PC-9 (cell line): Measurements from ENCODE around the gene CHAD. TPM values are rescaled to one million over a fixed set of nuclear protein-coding genes. Genes with fewer than 3 reads are reported as not detected.
"Not testable (repeated sequence)": the region's sequence is repeated elsewhere in the genome, so short reads cannot be mapped to it uniquely, and the experiment has no call there.

Experiments
- BruUV-seq: library from RNA; stranded (reverse); fragments of 400-500 nt; replicated peaks from 2 replicates; lab custom pipeline; 2021; lab: Mats Ljungman, UMichigan
- CTCF ChIA-PET: fragments of 300-600 bp; sonication (Branson Sonifier 250); formaldehyde crosslinking; loops from one replicate; lab custom pipeline; 2022; ENCODE audit warnings: antibody characterized with exemption; lab: Charles Lee
- POLR2A ChIA-PET: fragments of 300-600 bp; sonication (Branson Sonifier 250); formaldehyde crosslinking; loops from one replicate; lab custom pipeline; 2022; ENCODE audit warnings: antibody characterized with exemption; ENCODE audit not compliant: unreplicated experiment; lab: Charles Lee
- DNase-seq, 2 experiments: peaks; one replicate each; pipeline versions ENCODE4 v3.0.0 to v3.0.0-alpha.2; 2015 to 2022; ENCODE audit warnings: mixed read lengths in 1 of 2
- H2AFZ ChIP-seq: fragments of 200-600 bp; sonication (generic); 2 replicates; pipeline ENCODE4 v1.8.1; 2017; ENCODE audit warnings: antibody characterized with exemption
- H3F3A ChIP-seq: fragments of 200-600 bp; sonication (generic); 2 replicates; pipeline ENCODE4 v1.8.1; 2017; ENCODE audit warnings: antibody characterized with exemption, mild to moderate bottlenecking, low read depth; ENCODE audit not compliant: insufficient read depth
- H3K27ac ChIP-seq: fragments of 200-600 bp; sonication (generic); 2 replicates; pipeline ENCODE4 v1.6.1; 2016; ENCODE audit warnings: mixed run types
- H3K27me3 ChIP-seq: fragments of 200-600 bp; sonication (generic); 2 replicates; pipeline ENCODE4 v1.6.1; 2016; ENCODE audit warnings: low read depth, mixed run types; ENCODE audit not compliant: insufficient read depth
- H3K36me3 ChIP-seq: fragments of 200-600 bp; sonication (generic); 2 replicates; pipeline ENCODE4 v1.6.1; 2016; ENCODE audit warnings: low read depth, mixed run types
- H3K4me1 ChIP-seq: fragments of 200-600 bp; sonication (generic); replicated peaks from 2 replicates; pipeline ENCODE4 v1.6.1; 2016; ENCODE audit warnings: mixed run types; ENCODE audit not compliant: insufficient read depth
- H3K4me2 ChIP-seq: fragments of 200-600 bp; sonication (generic); 2 replicates; pipeline ENCODE4 v1.6.1; 2017; ENCODE audit warnings: mixed run types
- H3K4me3 ChIP-seq: fragments of 200-600 bp; sonication (generic); 2 replicates; pipeline ENCODE4 v1.6.1; 2016; ENCODE audit warnings: mixed run types
- H3K79me2 ChIP-seq: fragments of 200-600 bp; sonication (generic); 2 replicates; pipeline ENCODE4 v1.6.1; 2017; ENCODE audit warnings: low read depth, mixed run types
- H3K9me2 ChIP-seq: fragments of 200-600 bp; sonication (generic); 2 replicates; pipeline ENCODE4 v1.8.1; 2017; ENCODE audit warnings: mild to moderate bottlenecking; ENCODE audit not compliant: insufficient read depth
- H3K9me3 ChIP-seq: fragments of 200-600 bp; sonication (generic); 2 replicates; pipeline ENCODE4 v1.8.1; 2016; ENCODE audit warnings: low read depth; ENCODE audit not compliant: insufficient read depth
- H4K20me1 ChIP-seq: fragments of 200-600 bp; sonication (generic); 2 replicates; pipeline ENCODE4 v1.8.1; 2017; ENCODE audit not compliant: insufficient read depth
- EZH2 ChIP-seq: fragments of 200-600 bp; sonication (generic); IDR thresholded peaks from 2 replicates; pipeline ENCODE4 v1.8.0; 2017; ENCODE audit warnings: antibody characterized with exemption, low read depth
- intact Hi-C: fragments of 100-400 bp; cut with micrococcal nuclease; formaldehyde crosslinking; loops from one replicate; pipeline ENCODE4 v1.10.0; 2022; ENCODE audit not compliant: unreplicated experiment
- total RNA-seq: library from RNA; stranded (reverse); gene quantifications from 2 replicates; pipeline ENCODE4 v1.2.3, GENCODE V29; 2021
- TF ChIP-seq, protein P1 (sequence below): fragments of 200-600 bp; sonication (generic); conservative IDR thresholded peaks from 2 replicates; pipeline ENCODE4 v1.6.1; 2017; ENCODE audit warnings: mixed run types, antibody characterized with exemption, mild to moderate bottlenecking, moderate library complexity

CHAD gene
- total RNA-seq, 1 experiment from 2014 or later, result not detected

DNA sequence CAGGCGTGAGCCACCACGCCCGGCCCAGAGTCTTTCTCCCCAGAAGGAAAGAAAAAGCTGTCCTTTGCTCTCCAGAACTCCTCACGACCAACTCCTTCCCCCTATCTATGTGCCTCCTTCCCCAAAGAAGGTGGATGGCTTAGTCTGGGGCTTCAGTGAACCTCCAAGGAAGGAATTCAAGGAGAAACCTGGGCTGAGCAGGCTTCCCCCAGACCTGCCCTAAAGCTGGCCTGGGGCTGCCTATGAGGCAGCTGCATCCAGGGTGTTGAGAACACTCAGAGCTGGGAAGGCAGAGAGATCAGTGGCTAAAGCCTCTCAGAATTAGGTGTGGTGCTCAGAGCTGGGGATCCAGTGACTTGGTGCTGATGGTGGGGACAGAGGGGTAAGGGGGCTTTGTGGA is 38.9 kb downstream of the CHAD start:
- H3K27ac ChIP-seq, result no peak overlapping the region
- peaks cover 37% of the 10 kb centered on the region for H3F3A ChIP-seq
- intact Hi-C loops, result no loop called here
- no TSS peak for BruUV-seq
- H2AFZ ChIP-seq, result no peak overlapping the region
- no peaks in the 10 kb centered on the region for H3K9me2 ChIP-seq
- H3K79me2 ChIP-seq, result peaks cover 83% of the 10 kb centered on the region
- H3K27me3 ChIP-seq, result no peaks in the 10 kb centered on the region
- ChIA-PET POLR2A (no interaction called here), CTCF (no interaction called here)
- peaks cover 14% of the 10 kb centered on the region for H3K36me3 ChIP-seq
- no peak for DNase-seq
- H3K4me1 ChIP-seq, result peaks cover 58% of the 10 kb centered on the region
- TF ChIP-seq, protein P1, sequence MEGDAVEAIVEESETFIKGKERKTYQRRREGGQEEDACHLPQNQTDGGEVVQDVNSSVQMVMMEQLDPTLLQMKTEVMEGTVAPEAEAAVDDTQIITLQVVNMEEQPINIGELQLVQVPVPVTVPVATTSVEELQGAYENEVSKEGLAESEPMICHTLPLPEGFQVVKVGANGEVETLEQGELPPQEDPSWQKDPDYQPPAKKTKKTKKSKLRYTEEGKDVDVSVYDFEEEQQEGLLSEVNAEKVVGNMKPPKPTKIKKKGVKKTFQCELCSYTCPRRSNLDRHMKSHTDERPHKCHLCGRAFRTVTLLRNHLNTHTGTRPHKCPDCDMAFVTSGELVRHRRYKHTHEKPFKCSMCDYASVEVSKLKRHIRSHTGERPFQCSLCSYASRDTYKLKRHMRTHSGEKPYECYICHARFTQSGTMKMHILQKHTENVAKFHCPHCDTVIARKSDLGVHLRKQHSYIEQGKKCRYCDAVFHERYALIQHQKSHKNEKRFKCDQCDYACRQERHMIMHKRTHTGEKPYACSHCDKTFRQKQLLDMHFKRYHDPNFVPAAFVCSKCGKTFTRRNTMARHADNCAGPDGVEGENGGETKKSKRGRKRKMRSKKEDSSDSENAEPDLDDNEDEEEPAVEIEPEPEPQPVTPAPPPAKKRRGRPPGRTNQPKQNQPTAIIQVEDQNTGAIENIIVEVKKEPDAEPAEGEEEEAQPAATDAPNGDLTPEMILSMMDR, result no peak
- no peak for TF ChIP-seq EZH2
- H3K9me3 ChIP-seq, result no peaks in the 10 kb centered on the region
- H3K4me2 ChIP-seq, result peak overlapping the region; percentile 7; the same call in 1 of the 2 replicates
- H3K4me3 ChIP-seq, result no peak overlapping the region
- peaks cover 19% of the 10 kb centered on the region for H4K20me1 ChIP-seq

DNA sequence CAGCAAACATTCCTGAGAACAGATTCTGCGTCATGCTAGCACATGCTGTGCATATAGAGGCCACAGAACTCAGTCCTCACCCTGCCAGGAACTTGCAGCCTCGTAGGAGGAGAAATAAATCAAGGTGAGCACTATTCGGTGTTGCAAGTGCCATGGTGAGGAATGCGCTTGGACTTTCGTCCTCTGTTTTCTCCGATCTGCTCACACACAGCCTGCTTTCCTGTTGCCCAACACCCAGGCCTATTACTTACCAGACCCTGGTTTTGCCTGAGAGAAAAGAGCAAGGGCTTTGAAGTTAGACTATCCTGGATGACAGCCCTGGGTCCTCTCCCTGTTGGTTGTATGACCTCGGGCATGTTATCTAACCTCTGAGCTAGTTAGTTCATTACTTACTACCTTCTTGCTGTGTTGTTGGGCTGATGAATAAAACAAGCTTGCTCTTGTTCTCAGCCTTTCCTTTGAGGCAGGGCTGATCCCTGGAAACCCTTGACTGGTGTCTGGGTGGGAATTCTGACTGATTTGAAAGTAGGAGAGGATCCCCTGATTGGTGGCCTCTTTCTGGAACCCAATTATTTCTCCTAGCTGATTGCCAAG is 39.8 kb downstream of the CHAD start:
- TF ChIP-seq, protein P1, result no peak
- no peak for TF ChIP-seq EZH2
- Histone ChIP-seq H3K79me2 (peaks cover 83% of the 10 kb centered on the region), H3K27me3 (no peaks in the 10 kb centered on the region), H3K9me3 (no peaks in the 10 kb centered on the region), H3K27ac (no peak overlapping the region), H3K4me1 (peaks cover 66% of the 10 kb centered on the region), H3K36me3 (peaks cover 14% of the 10 kb centered on the region), H4K20me1 (peaks cover 19% of the 10 kb centered on the region), H3K9me2 (no peaks in the 10 kb centered on the region), H3K4me3 (no peak overlapping the region), H3K4me2 (peak overlapping the region; percentile 7; the same call in 1 of the 2 replicates), H2AFZ (no peak overlapping the region), H3F3A (peaks cover 45% of the 10 kb centered on the region)
- ChIA-PET POLR2A (no interaction called here), CTCF (no interaction called here)
- DNase-seq, result no peak
- no TSS peak for BruUV-seq
- intact Hi-C loops, result no loop called here

DNA sequence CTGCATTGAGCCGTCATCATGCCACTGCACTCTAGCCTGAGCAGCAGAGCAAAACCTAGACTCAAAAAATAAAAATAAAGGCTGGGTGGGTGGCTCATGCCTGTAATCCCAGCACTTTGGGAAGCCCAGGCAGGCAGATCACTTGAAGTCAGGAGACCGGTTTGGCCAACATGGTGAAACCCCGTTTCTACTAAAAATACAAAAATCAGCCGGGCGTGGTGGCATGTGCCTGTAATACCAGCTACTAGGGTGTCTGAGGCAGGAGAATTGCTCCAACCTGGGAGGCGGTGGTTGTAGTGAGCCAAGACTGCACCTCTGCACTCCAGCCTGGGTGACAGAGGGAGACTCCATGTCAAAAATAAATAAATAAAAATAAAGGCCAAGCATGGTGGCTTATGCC is 40.6 kb downstream of the CHAD start:
- CTCF ChIA-PET, H3K9me2 ChIP-seq, DNase-seq, intact Hi-C loops, H2AFZ ChIP-seq, POLR2A ChIA-PET, H3K9me3 ChIP-seq, BruUV-seq, H3K27me3 ChIP-seq: not testable (repeated sequence)
- Histone ChIP-seq H3F3A (peaks cover 50% of the 10 kb centered on the region), H3K27ac (peak overlapping the region; percentile 40; the same call in 1 of the 2 replicates), H3K4me1 (peaks cover 72% of the 10 kb centered on the region), H3K79me2 (peaks cover 82% of the 10 kb centered on the region), H3K4me2 (peak overlapping the region; percentile 91), H3K36me3 (peaks cover 14% of the 10 kb centered on the region), H4K20me1 (peaks cover 19% of the 10 kb centered on the region), H3K4me3 (peak overlapping the region; percentile 63; the same call in 1 of the 2 replicates)
